Mammary epithelial cell (primary cell): ENCODE data around the gene F8.
A peak's percentile ranks its signal among the peaks of the same experiment; 100 is the strongest.

ENCODE experiments used
- EZH2 ChIP-seq: IDR thresholded peaks from 2 replicates; pipeline ENCODE4 v1.6.1; 2012; ENCODE audit warnings: low read length, inconsistent platforms, borderline replicate concordance
- TF ChIP-seq, protein P1 (sequence below), 2 donors: IDR thresholded peaks in 1 of 2; conservative IDR thresholded peaks in 1 of 2; 2 replicates each; pipeline ENCODE4 v1.5.1; 2011 to 2012; ENCODE audit warnings: inconsistent platforms in 2 of 2, low read length in 2 of 2, mild to moderate bottlenecking in 2 of 2, control low read depth in 1 of 2, low read depth in 1 of 2; ENCODE audit not compliant: insufficient read depth in 1 of 2; ENCODE audit errors: extremely low read depth in 1 of 2

DNA sequence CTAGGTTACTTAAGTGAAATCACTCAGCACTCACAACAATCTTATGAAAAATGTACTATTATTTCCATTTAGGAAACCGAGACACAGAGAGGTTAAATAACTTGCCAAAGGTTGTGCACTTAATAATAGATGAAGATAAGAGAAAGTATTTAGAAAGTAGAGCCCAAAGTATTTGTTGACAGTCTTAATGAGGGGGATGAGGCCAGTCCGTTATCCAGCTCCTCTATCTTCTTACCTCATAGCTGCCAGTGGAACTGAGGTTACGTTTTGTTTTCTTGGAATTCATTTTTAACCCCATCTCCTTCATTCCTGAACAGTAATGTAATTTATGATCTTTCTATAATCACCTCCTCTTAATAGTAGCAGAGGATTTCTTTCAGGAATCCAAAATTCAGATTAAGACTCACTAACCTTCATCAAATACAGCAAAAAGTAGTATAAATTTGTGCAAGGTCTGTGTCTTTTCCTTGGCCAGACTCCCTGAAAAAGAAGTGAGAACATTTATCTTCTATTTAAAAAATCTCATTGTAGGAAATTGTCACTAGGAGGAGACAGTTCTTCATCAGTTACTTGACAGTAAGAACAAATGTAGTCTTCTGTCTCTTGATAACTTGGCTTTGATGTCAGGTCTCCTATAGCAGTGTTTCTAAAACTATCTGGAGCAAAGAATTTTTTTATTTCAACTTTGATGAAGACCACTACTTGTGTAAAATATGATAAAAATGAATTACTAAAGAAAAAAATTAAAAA lies 35.5 kb downstream of the F8 start:
- TF ChIP-seq, protein P1, sequence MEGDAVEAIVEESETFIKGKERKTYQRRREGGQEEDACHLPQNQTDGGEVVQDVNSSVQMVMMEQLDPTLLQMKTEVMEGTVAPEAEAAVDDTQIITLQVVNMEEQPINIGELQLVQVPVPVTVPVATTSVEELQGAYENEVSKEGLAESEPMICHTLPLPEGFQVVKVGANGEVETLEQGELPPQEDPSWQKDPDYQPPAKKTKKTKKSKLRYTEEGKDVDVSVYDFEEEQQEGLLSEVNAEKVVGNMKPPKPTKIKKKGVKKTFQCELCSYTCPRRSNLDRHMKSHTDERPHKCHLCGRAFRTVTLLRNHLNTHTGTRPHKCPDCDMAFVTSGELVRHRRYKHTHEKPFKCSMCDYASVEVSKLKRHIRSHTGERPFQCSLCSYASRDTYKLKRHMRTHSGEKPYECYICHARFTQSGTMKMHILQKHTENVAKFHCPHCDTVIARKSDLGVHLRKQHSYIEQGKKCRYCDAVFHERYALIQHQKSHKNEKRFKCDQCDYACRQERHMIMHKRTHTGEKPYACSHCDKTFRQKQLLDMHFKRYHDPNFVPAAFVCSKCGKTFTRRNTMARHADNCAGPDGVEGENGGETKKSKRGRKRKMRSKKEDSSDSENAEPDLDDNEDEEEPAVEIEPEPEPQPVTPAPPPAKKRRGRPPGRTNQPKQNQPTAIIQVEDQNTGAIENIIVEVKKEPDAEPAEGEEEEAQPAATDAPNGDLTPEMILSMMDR (conservative IDR thresholded peaks at IDR 0.05 in 1 of 2, IDR thresholded peaks at IDR 0.05 in 1 of 2; ENCODE audit: extremely low read depth in 1 of 2, insufficient read depth in 1 of 2, low read depth in 1 of 2, low read length in 2 of 2), result peak in 1 of 2 donors; percentile 35
- no peak for TF ChIP-seq EZH2
